OCI-LY3 (cell line): Measurements from ENCODE around the gene RHOD.

ENCODE experiments used
- EZH2phosphoT487 ChIP-seq: fragments of 200-600 bp; shearing (Covaris generic); IDR thresholded peaks from 2 replicates; pipeline ENCODE4 v1.6.1; 2018; ENCODE audit warnings: antibody characterized with exemption, mixed run types, low read depth
- TF ChIP-seq, protein P1 (sequence below): fragments of 200-600, 300-600 bp; sonication (generic); IDR thresholded peaks from 2 replicates; pipeline ENCODE4 v1.5.1; 2014; ENCODE audit warnings: antibody characterized with exemption, low read length, low read depth

DNA sequence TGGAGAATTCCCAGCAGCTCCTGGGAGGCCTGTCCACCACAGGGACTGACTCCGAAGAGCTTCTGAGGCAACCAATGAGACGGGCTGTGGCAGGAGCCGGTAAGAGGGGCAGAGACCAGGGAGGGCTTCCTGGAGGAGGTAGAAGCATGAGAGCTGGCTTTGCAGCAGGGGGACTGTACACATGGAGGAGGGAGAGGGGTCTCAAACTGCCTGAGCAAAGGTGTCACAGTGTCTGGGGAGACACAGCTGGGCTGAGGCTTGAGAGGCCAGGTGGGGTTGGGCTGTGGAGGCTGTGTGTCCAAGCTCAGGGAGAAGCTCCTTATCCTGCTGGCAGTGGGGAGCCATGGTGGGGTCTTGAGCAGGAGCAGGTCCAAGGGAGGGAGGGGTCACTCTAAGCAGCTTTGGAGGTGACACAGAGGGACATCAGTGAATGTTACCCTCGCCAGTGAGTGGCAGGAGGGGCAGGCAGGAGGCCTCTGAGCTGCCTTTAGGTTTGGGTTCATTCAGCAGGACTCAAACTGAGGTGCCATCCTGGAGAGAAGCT lies 4.6 kb upstream of the RHOD start:
- TF ChIP-seq, protein P1, sequence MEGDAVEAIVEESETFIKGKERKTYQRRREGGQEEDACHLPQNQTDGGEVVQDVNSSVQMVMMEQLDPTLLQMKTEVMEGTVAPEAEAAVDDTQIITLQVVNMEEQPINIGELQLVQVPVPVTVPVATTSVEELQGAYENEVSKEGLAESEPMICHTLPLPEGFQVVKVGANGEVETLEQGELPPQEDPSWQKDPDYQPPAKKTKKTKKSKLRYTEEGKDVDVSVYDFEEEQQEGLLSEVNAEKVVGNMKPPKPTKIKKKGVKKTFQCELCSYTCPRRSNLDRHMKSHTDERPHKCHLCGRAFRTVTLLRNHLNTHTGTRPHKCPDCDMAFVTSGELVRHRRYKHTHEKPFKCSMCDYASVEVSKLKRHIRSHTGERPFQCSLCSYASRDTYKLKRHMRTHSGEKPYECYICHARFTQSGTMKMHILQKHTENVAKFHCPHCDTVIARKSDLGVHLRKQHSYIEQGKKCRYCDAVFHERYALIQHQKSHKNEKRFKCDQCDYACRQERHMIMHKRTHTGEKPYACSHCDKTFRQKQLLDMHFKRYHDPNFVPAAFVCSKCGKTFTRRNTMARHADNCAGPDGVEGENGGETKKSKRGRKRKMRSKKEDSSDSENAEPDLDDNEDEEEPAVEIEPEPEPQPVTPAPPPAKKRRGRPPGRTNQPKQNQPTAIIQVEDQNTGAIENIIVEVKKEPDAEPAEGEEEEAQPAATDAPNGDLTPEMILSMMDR: no peak
- no peak for TF ChIP-seq EZH2phosphoT487
